Gastrocnemius medialis (tissue), 4 donors: ENCODE measurements around the gene DUS1L.

Experiments
- CTCF ChIP-seq, 5 experiments: fragments of 450-650 bp in 3 of 5; fragments of 200-600 bp in 2 of 5; sonication (generic) in 2 of 5; IDR thresholded peaks in 4 of 5; conservative IDR thresholded peaks in 1 of 5; 1 replicate in 4 of 5; 2 replicates in 1 of 5; pipeline ENCODE4 v1.5.1; 2016 to 2019; ENCODE audit warnings: antibody characterized with exemption in 5 of 5, mild to moderate bottlenecking in 3 of 5, moderate library complexity in 3 of 5
- POLR2A ChIP-seq, 2 donors: fragments of 450-650 bp; IDR thresholded peaks; one replicate each; pipeline ENCODE4 v1.6.1; 2017; ENCODE audit warnings: antibody characterized with exemption in 2 of 2, mild to moderate bottlenecking in 2 of 2, moderate library complexity in 2 of 2

GRCh38 chr17:82060614-82061013 is 5.0 kb downstream of the DUS1L start:
- TF ChIP-seq CTCF (IDR thresholded peaks at IDR 0.05 in 4 of 5, conservative IDR thresholded peaks at IDR 0.05 in 1 of 5) (no peak), POLR2A (IDR thresholded peaks at IDR 0.05) (no peak)
